Subcutaneous abdominal adipose tissue (tissue), 5 donors: ENCODE data around the gene ARPC5.
A peak's percentile ranks its signal among the peaks of the same experiment; 100 is the strongest.

ENCODE experiments used
- H3K27ac ChIP-seq: one replicate; pipeline ENCODE4 v1.7.0; 2013; ENCODE audit warnings: low read depth, mild to moderate bottlenecking, inconsistent platforms, low read length, moderate library complexity
- H3K27me3 ChIP-seq, 5 donors: one replicate each; pipeline ENCODE4 v1.7.0; 2013; ENCODE audit warnings: low read length in 5 of 5, inconsistent platforms in 1 of 5; ENCODE audit not compliant: control insufficient read depth in 5 of 5, insufficient read depth in 4 of 5
- H3K36me3 ChIP-seq, 5 donors: one replicate each; pipeline ENCODE4 v1.7.0; 2013; ENCODE audit warnings: low read length in 5 of 5; ENCODE audit not compliant: control insufficient read depth in 5 of 5, insufficient read depth in 5 of 5
- H3K4me1 ChIP-seq, 5 donors: one replicate each; pipeline ENCODE4 v1.7.0; 2013; ENCODE audit warnings: low read length in 5 of 5, mild to moderate bottlenecking in 3 of 5, moderate library complexity in 1 of 5; ENCODE audit not compliant: control insufficient read depth in 5 of 5, insufficient read depth in 5 of 5
- H3K4me3 ChIP-seq, 5 donors: one replicate each; pipeline ENCODE4 v1.7.0; 2013; ENCODE audit warnings: low read length in 5 of 5, low read depth in 1 of 5
- H3K9ac ChIP-seq, 5 donors: one replicate each; pipeline ENCODE4 v1.7.0; 2013; ENCODE audit warnings: low read length in 5 of 5, mild to moderate bottlenecking in 4 of 5, moderate library complexity in 3 of 5
- H3K9me3 ChIP-seq, 5 donors: one replicate each; pipeline ENCODE4 v1.7.0; 2013; ENCODE audit warnings: low read length in 5 of 5; ENCODE audit not compliant: control insufficient read depth in 5 of 5
- donor health status: healthy.
- donor health status: healthy.
- donor health status: healthy.
- donor health status: healthy.
- donor health status: healthy.

Gene ARPC5

DNA sequence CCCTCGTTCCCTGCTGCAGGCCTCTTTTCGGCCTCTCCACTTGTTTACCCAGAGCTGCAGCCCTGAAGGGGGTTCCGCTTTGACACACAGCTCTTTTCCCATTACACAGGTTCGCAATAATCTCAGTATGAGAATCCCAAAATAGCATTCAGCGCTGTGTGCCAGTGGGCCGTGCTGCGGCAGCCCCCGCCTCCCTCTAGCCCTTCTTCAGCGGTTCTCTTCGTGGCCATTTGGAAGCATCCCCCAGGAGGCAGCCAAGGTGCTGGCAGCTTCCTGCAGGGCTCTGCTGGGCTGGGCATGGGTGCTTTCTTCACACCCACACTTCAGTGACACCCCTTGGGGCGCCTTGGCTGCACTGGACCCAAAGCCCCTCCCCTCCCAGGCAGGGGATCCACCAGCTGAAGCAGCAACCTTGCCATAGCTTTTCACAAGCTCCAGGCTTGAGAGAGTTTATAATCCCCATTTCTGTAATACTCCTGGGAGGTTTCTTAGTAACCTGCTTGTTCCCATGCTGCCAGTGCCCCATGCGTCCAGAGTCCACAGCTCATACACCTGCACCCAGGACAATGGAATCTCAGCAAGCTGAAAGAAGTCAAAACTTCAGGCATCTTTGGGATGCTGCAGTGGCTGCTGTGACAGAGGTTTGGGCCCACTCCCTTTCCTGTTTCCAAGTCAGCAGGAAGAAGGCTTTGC, 53.4 kb downstream of the ARPC5 start:
- Histone ChIP-seq H3K9me3 (no peaks in the 10 kb centered on the region), H3K4me3 (no peak overlapping the region), H3K27ac (no peak overlapping the region), H3K27me3 (no peaks in the 10 kb centered on the region), H3K36me3 (peaks cover 0 to 5% (median 0%) of the 10 kb centered on the region in 5 donors), H3K4me1 (peaks cover 0 to 26% (median 9%) of the 10 kb centered on the region in 5 donors), H3K9ac (no peak overlapping the region)

DNA sequence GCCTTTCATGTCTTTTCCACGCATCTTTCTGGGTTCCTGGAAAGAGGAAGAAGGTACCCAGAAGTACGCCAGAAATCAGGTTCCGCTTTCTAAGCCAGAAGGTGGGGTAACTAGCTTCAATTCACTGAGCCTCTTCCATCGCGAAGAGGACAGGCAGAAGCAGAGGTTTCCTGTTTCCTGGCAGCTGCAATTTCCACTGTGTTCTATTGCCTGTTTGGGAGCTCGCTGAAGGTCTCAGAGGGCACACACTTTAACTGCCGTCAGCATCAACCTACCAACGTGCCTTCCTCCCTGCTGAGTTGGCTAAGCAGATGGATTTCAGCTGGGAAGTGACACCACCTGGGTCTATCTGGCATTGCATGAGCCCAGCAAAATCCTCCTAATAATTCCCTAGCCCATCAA, 55.3 kb downstream of the ARPC5 start:
- Histone ChIP-seq H3K4me3 (peak overlapping the region in 2 of 5 donors; percentile 1 to 14), H3K4me1 (peaks cover 0 to 20% (median 9%) of the 10 kb centered on the region in 5 donors), H3K27ac (no peak overlapping the region), H3K36me3 (peaks cover 0 to 12% (median 0%) of the 10 kb centered on the region in 5 donors), H3K9ac (no peak overlapping the region), H3K9me3 (no peaks in the 10 kb centered on the region), H3K27me3 (peaks cover 0 to 2% (median 0%) of the 10 kb centered on the region in 5 donors)

DNA sequence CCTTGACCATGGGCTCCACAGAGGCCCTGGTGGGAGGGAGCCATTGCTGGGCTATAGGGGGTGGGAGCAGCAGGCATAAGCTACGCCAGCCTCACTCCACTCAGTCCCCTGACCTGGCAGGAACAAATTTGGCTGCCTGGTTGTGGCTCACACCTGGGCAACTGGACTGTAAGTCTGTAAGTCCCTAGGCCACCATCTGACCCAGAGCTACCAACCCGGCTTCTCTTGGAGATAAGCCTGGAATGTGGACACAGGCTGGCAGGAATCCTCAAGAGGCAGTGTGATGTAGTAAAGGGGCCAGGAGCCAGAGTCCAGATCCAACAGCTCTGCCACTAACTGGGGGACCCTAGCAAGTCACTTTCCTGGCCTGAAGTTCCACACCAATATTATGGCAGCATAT, 56.7 kb downstream of the ARPC5 start:
- no peak overlapping the region for H3K4me3 ChIP-seq
- no peaks in the 10 kb centered on the region for H3K9me3 ChIP-seq
- peaks cover 0 to 2% (median 0%) of the 10 kb centered on the region in 5 donors for H3K27me3 ChIP-seq
- H3K9ac ChIP-seq = no peak overlapping the region
- no peak overlapping the region for H3K27ac ChIP-seq
- H3K4me1 ChIP-seq = peaks cover 0 to 20% (median 9%) of the 10 kb centered on the region in 5 donors
- H3K36me3 ChIP-seq = peaks cover 0 to 20% (median 0%) of the 10 kb centered on the region in 5 donors

DNA sequence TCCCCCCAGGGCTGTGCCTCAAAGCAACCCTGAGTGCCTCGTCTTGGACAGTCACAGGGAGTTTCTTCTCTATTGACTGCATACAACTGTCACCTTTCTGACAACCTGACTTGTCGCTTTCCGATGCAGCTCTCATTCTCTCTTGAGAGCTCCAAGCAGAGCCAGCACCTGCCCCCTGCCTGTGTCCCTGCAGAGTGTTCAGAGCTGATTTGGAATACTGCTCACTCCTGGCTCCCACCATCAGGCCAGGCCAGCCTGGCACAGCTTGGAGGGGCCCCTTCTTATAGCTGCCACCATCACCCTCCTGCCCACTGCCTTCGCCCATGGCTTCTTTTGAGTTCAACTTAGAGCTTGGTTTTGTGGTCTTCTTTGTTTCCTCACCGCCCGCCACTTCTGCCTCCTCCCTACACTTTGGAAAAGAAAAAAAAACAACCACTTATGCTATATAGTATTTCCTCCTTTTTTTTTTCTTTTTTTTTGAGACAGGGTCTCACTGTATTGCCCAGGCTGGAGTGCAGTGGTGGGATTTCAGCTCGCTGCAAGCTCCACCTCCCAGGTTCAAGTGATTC, 57.6 kb downstream of the ARPC5 start:
- peaks cover 0 to 20% (median 9%) of the 10 kb centered on the region in 5 donors for H3K4me1 ChIP-seq
- no peak overlapping the region for H3K27ac ChIP-seq
- H3K4me3 ChIP-seq = no peak overlapping the region

DNA sequence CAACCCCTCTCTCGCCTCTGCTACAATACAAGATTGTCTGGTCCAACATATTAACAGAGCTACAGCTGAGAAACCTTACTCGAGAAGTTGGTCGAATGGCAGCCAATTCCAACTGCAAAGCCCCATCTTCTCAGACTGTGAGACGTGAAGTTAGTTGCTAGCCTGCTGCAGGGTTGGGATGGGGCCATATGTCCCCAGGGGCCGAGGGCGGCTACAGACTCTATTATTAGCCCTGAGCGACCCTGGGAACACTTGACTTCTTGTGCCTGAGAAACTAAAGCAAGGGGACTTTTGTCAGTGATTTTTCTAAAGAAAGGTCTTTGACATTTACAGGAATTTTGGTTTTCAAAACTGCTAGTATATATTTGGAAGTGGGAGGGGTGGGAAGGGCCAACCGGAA, 59.0 kb downstream of the ARPC5 start:
- H3K36me3 ChIP-seq = peaks cover 0 to 27% (median 0%) of the 10 kb centered on the region in 5 donors
- H3K9ac ChIP-seq = no peak overlapping the region
- H3K9me3 ChIP-seq = no peaks in the 10 kb centered on the region
- H3K4me3 ChIP-seq = no peak overlapping the region
- H3K4me1 ChIP-seq = peaks cover 0 to 20% (median 9%) of the 10 kb centered on the region in 5 donors
- peaks cover 0 to 2% (median 0%) of the 10 kb centered on the region in 5 donors for H3K27me3 ChIP-seq
- no peak overlapping the region for H3K27ac ChIP-seq

More for the DNA sequence above, 57.6 kb downstream of the ARPC5 start:
- Histone ChIP-seq H3K27me3 (peaks cover 0 to 2% (median 0%) of the 10 kb centered on the region in 5 donors), H3K36me3 (peaks cover 0 to 25% (median 0%) of the 10 kb centered on the region in 5 donors), H3K9ac (no peak overlapping the region), H3K9me3 (no peaks in the 10 kb centered on the region)

DNA sequence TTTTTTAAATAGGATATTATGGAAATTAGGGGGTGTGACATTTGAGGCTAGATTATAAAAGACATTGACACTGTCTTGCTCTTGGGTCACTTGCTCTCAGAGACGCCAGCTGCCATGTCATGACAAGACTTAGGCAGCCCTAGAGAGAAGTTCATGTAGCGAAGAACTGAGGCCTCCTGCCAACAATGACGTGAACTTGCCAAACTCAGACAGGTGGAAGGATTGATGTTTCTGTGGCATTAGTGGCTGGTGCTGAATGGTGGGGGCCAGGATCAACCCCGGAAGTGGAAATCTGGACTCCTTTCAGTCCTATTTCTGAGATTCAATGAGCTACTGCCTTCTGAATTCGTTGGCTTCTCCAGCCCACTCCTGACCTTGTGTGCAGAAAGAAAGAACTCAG, 60.0 kb downstream of the ARPC5 start:
- H3K27me3 ChIP-seq = peaks cover 0 to 2% (median 0%) of the 10 kb centered on the region in 5 donors
- no peak overlapping the region for H3K27ac ChIP-seq
- no peak overlapping the region for H3K9ac ChIP-seq
- peaks cover 0 to 29% (median 0%) of the 10 kb centered on the region in 5 donors for H3K36me3 ChIP-seq
- H3K4me3 ChIP-seq = no peak overlapping the region
- H3K4me1 ChIP-seq = peaks cover 0 to 20% (median 9%) of the 10 kb centered on the region in 5 donors
- H3K9me3 ChIP-seq = no peaks in the 10 kb centered on the region

DNA sequence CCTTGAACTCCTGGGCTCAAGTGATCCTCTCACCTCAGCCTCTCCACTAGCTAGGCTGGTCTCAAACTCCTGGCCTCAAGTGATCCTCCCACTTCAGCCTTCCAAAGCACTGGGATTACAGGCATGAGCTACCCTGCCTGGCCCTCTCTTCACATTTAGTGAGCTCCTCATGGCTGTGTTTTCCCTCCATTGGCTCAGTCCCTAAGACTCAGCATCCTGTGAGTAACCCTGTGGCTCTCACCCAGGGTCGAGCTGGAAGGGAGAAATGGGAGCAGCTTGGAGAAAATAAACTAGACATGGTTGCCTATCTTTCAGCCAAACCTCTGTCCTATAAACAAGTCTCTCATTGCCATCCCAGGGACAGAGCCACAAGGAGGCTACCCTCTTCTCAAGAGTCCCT, 62.9 kb downstream of the ARPC5 start:
- Histone ChIP-seq H3K27me3 (peaks cover 0 to 2% (median 0%) of the 10 kb centered on the region in 5 donors), H3K9ac (no peak overlapping the region), H3K4me1 (peaks cover 0 to 17% (median 3%) of the 10 kb centered on the region in 5 donors), H3K4me3 (no peak overlapping the region), H3K36me3 (peaks cover 0 to 39% (median 0%) of the 10 kb centered on the region in 5 donors), H3K27ac (no peak overlapping the region), H3K9me3 (no peaks in the 10 kb centered on the region)

DNA sequence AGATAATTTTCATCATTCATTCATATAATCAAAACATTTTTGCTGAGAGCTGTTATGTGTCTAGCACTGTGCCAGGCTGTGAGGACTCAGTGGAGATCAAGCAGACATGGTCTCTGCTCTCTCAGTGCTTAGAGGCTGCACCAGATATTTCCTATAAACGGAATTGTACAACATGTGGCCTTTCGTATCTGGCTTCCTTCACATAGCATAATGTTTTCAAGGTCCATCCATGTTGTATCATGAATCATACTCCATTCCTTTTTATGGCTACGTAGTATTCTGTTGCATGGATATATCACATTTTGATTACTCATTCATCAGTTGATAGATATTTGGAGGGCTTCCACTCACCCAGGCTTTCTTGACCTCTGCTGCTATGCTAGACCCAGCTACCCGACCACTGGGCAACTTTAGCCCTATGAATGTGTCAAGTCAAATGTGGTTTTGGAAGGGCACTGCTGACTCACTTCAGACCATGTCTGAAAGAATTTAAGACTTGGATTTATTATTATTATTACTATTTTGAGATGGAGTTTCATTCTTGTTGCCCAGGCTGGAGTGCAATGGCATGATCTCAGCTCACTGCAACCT, 63.8 kb downstream of the ARPC5 start:
- H3K27ac ChIP-seq = no peak overlapping the region
- H3K36me3 ChIP-seq = peaks cover 0 to 39% (median 2%) of the 10 kb centered on the region in 5 donors
- H3K4me3 ChIP-seq = no peak overlapping the region
- H3K27me3 ChIP-seq = peaks cover 0 to 6% (median 0%) of the 10 kb centered on the region in 5 donors
- H3K4me1 ChIP-seq = peaks cover 0 to 22% (median 6%) of the 10 kb centered on the region in 5 donors
- no peak overlapping the region for H3K9ac ChIP-seq
- no peaks in the 10 kb centered on the region for H3K9me3 ChIP-seq
